ENCODE results near the gene FMN1.

- no peak for TF ChIP-seq CTCF (IDR thresholded peaks at IDR 0.05)
- no peak for TF ChIP-seq POLR2A (IDR thresholded peaks at IDR 0.05)
Measured at GRCh38 chr15:32819448-32819847, 375.1 kb downstream of the FMN1 start.
